Epithelial cell of prostate (primary cell): ENCODE data around the gene XRCC2.
"Not testable (repeated sequence)": the region's sequence is repeated elsewhere in the genome, so short reads cannot be mapped to it uniquely, and the experiment has no call there.

Experiments used
- DNase-seq: peaks from one replicate; pipeline ENCODE4 v3.0.0-alpha.2; 2011; ENCODE audit warnings: low read depth, low spot score
- H3K27ac ChIP-seq: fragments of 450-650 bp; 2 replicates; pipeline ENCODE4 v1.5.1; 2017; ENCODE audit warnings: mild to moderate bottlenecking

Gene XRCC2

DNA sequence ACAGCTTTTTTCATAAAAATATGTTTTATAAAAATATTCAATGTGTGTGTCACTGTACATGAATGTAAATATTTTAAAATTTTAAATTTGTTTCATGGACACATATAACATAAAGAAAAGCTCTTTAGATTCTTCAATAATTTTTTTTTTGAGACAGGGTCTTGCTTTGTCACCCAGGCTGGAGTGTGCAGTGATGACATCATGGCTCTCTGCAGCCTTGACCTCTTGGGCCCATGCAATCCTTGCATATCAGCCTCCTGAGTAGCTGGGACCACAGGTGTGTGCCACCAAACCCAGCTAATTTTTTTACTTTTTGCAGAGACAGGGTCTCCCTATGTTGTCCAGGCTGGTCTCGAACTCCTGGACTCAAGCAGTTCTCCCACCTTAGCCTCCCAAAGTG lies 9.9 kb downstream of the XRCC2 start:
- H3K27ac ChIP-seq: no peak overlapping the region

DNA sequence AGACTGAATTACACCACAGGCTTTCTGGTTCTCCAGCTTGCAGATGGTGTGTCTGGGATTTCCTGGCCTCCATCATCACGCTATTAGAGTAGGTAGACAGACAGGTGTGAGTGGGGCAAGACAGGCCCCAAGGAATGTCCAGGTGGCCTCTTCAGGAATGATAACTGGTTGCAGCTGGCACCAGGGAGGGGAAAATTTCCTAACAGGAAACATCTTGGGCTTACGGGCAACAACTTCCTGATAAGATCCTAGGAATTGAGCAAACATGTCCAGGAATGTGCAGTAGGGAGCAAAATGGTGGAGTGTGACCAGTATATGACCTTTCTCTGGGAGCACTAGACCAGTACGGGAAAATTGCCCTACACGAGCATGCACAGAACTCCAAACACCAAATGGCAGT lies 11.3 kb downstream of the XRCC2 start:
- no peak overlapping the region for H3K27ac ChIP-seq
- no peak for DNase-seq

More for the DNA sequence above, 9.9 kb downstream of the XRCC2 start:
- DNase-seq: no peak

DNA sequence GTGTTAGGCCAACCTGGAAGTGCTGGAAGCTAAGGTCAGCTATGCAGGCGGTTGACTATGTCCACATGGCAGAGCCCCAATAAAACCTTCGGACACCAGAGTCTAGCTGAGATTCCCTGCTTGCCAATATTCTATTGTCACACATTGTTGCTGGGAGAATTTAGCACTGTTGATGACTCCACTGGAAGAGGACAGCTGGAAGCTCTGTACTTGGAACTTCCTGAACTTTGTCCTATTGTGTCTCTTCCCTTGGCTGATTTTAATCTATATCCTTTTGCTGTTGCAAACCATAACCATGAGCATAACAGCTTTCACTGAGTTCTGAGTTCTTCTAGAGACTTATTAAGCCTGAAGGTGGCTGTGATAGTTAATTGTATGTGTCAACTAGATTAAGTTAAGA lies 12.0 kb downstream of the XRCC2 start:
- no peak overlapping the region for H3K27ac ChIP-seq
- no peak for DNase-seq

DNA sequence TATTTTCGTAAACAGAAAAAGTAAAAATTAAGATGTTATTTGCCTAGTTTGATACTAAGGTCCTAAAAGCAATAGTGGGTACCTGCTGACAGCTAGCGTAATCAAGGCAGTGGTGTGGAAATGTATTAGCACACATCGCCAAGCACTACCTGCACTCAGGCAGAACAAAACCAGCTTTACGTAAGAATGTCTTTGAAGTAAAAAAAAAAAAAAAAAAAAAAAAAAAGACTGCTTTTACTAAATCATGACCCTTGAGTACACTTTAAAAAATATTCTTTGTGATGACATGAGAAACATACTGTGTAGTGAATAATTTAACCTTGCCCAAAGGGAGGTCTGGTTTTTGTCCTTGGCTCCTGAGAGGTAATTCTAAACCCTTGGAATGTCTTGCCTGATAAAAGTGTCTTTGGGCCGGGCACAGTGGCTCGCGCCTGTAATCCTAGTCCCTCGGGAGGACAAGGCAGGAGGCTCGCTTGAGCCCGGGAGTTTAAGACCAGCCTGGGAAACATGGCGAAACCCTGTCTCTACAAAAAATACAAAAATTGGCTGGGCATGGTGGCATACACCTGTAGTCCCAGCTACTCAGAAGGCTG lies 12.7 kb downstream of the XRCC2 start:
- H3K27ac ChIP-seq: no peak overlapping the region
- DNase-seq: no peak

DNA sequence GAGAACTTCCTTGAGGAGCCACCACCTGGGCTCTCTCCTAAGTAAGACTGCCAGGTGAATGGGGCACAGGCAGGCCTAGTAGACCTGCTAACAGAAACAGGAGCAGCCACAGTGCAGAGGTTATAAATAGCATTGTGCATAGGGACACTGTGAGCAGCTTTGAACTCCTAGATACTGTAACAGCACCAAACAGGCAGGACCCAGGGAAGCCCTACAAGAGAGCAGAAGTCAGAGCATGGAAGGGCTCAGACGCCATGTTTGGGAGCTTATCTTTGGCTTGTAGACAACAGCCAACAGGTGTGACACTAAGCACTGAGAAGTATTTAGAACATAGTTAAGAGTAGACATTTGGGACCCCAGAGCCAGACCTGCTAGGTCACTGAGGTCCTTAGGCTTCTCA lies 14.5 kb downstream of the XRCC2 start:
- H3K27ac ChIP-seq: no peak overlapping the region
- no peak for DNase-seq

DNA sequence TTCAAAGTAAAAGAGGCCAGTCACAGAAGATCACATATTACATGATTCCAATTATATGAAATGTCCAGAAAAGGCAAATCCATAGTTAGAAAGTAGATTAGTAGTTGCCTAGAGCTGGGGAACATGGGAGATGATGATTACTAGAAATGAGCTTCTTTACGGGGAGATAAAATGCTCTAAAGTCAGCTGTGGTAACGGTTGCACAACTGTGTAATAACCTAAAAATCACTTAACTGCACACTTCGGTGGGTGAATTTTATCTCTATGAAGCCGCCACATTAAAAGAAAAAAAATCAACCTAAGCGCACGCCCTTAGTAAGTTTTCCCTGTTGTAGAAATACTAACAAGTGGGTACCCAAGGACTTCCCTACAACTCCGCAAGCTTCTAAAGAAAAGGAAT lies 15.9 kb downstream of the XRCC2 start:
- no peak overlapping the region for H3K27ac ChIP-seq
- DNase-seq: no peak

DNA sequence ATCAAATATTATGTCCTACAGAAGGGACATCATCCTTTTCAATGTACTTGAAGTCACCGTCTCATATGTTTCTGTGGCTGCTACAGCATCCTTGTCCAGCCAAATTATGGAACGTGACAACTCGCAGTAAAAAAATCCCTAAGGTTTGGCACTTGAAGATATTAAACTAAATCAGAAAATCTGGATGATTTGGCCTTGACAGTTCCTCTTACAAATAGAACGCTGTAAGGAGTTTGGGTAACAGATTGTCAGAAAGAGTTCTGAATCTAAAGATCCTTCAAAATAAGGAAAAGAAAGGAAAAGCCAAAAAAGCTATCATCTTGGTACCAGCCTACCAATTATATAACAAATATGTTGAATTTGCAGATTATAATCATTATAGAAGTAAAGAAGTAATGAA lies 21.0 kb downstream of the XRCC2 start:
- H3K27ac ChIP-seq: no peak overlapping the region
- no peak for DNase-seq

DNA sequence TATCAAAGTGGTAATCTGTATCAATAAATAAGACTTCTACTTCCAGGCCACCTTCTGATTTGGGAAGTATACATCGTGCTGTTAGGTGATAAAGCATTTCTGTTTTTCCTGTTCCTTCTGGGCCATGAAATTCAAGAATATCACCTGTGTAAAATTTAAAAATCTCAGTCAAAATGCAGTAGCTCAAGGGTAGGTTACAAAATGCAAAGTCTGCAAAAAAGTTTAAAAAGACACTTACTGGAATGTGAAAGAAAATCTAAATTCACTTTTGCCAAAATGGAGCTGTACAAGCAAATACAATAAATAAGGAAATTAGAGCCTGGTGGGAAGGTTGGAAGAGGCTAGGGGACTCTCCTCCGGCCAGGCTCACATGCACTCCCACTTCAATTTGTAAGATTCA lies 26.7 kb downstream of the XRCC2 start:
- no peak for DNase-seq
- H3K27ac ChIP-seq: no peak overlapping the region

DNA sequence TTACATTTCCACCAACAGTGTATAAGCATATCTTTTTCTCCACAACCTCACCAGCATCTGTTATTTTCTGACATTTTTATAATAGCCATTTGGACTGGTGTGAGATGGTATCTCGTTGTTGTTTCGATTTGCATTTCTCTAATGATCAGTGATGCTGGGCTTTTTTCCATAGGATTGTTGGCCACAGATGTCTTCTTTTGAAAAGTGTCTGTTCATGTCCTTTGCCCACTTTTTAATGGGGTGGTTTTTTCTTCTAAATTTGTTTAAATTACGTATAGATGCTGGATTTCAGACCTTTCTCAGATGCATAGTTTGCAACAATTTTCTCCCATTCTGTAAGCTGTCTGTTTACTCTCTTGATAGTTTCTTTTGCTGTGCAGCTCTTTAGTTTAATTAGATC lies 28.9 kb downstream of the XRCC2 start:
- no peak overlapping the region for H3K27ac ChIP-seq
- no peak for DNase-seq

DNA sequence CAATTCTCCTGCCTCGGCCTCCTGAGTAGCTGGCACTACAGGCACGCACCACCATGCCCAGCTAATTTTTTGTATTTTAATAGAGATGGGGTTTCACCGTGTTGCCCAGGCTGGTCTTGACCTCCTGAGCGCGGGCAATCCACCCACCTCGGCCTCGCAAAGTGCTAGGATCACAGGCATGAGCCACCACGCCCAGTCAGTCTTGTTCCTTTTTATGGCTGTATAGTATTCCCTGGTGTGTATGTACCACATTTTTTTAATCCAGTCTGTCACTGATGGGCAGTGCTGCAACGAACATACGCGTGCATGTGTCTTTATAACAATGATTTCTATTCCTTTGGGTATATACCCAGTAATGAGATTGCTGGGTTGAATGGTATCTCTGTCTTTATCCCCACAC lies 29.4 kb downstream of the XRCC2 start:
- DNase-seq, H3K27ac ChIP-seq: not testable (repeated sequence)

DNA sequence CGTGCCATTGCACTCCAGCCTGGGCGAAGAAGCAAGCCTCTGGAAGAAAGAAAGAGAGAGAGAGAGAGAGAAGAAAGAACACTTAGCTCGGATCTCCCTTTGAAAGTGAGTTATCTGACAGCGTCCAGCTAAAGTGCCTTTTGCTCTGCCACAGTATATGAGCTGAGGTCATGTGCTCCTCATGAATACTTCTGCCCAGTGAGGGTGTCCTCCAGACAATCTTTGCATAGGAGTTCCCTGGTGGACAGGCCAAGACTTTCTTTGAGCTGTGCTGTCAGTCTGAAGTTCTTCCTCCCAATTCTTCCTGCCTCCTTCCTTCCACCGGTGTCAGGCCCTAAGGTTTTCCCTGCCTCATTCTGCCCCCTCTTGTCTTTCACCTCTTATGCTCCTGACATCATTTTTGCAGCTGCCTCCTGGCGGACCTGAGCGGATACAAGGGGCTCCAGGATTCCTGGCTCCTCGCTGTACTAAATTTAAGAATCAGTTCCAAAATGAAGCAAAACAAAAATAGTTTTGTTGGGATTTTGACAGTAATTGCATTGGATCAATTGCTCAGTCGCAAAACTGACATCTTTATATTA lies 31.9 kb downstream of the XRCC2 start:
- no peak for DNase-seq
- no peak overlapping the region for H3K27ac ChIP-seq

DNA sequence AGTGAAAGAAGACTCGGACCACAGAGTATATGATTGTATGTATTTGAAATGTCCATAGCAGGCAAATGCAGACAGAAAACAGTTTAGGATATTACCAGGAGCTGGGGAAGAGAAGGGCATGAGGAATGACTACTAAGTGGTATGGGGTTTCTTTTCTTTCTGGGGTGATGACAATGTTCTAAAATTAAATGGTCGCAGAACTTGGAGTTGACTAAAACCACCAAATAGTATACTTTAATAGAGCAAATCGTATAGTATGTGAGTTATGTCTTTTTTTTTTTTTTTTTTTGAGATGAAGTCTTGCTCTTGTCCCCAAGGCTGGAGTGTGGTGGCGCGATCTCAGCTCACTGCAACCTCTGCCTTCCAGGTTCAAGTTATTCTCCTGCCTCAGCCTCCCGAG lies 34.6 kb downstream of the XRCC2 start:
- no peak for DNase-seq
- no peak overlapping the region for H3K27ac ChIP-seq

DNA sequence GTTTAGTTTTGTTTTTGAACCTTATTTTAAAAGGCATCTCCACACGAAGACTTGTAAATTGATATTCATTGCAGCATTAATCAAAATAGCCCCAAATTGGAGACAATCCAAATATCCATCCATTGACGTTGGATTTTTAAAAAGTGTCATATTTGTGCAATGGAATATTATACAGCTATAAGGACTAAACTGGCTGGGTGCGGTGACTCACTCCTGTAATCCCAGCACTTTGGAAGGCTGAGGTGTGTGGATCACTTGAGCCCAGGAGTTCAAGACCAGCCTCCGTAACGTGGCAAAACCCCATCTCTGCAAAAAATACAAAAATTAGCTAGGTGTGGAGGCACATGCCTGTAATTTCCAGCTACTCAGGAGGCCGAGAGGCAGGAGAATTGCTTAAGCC lies 35.1 kb downstream of the XRCC2 start:
- no peak for DNase-seq
- no peak overlapping the region for H3K27ac ChIP-seq

DNA sequence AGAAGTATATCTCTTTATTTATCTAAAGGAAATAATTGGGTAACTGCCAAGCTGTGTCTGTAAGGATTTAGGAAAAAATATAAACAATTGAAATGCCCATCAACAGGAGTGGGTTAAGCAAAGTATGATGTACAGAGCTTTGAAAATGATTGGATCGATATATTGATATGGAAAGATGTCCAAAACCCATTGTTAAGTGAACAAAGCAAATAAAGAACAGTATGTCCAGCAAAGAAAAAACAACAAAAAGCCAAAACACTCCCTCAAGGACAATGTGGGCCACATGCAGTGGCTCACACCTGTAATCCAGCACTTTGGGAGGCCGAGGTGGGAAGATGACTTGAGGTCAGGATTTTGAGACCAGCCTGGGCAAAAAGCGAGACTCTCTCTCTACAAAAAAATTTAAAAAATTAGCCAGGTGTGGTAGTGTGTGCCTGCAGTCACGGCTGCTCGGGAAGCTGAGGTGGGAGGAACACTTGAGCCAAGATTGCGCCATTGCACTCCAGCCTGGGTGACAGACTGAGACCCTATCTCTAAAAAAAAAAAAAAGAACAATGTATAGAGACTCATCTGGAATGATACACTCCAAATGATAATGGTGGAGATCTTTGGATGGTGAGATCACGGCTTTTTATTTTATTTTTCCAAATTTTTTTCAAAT lies 37.9 kb downstream of the XRCC2 start:
- DNase-seq: no peak
- no peak overlapping the region for H3K27ac ChIP-seq

DNA sequence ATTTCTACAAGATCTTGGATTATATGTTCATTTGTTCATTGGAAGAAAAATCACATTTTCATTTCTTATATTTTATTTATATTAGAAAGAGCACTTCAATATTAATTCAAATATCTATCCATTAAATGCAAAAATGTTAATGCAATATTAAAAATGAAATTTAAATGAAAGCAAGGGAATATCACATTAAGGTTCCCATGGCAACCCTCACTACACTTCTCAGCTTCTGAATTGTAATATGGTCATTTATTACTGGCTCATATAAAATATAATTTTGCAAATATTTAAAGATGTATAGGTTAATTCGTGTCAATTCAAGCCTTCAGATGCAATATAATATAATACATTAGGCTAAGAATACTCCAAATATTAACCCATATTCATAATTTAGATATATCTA lies 38.8 kb downstream of the XRCC2 start:
- no peak for DNase-seq

DNA sequence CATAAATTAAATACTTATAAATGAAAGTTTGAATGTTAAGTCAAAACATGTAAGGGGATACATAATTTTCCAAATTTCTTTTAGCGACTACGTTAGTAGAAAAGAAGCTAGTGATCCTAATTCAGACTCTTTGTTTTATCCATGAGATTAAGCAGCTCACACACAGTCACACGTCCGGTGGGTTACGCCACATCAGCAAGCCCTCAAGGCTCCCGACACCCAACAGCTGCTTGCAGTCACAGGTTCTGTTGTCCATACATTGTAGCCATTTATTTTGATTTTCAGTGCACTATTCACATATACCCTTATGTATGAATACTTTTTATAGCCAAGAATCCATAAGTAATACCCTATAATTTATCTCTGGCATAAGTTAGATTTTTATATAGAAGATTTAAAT lies 39.5 kb downstream of the XRCC2 start:
- no peak overlapping the region for H3K27ac ChIP-seq
- no peak for DNase-seq

More for the DNA sequence above, 38.8 kb downstream of the XRCC2 start:
- H3K27ac ChIP-seq: no peak overlapping the region

DNA sequence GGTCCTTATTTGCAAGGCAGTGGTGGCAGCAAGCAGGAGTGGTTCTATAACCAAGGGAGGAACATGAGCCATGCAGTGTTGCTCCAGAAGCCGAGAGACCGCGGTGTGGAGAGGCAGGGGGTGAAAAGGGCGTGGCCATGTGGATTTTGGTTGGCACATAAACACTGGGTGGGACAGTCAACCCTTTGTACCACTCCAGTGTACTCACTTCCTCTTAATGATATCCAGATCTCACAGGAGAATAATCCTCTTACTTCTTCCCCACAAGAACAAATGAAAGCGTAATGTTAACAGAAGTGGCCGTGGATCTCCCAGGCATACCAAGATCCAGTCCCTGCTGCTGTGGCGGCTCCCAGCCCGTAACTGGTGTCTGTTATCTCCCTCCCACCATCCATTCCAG lies 42.4 kb downstream of the XRCC2 start:
- H3K27ac ChIP-seq: no peak overlapping the region
- DNase-seq: no peak

DNA sequence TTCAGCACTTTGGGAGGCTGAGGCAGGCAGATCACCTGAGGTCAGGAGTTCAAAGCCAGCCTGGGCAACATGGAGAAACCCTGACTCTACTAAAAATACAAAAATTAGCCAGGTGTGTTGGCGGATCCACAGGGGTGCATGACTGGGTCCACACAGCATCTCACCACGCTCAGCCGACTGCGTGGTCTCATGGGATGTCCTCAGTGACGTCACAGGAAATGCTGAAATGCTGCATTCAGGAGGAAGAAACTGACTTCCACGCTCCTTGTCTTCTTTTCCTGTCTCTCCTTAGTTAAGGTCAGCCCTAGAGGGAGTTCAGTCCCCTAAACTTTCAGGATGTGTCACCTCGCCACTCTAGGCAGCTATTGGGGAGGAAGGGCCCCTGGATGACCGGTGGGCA lies 42.9 kb downstream of the XRCC2 start:
- DNase-seq: no peak
- H3K27ac ChIP-seq: no peak overlapping the region

DNA sequence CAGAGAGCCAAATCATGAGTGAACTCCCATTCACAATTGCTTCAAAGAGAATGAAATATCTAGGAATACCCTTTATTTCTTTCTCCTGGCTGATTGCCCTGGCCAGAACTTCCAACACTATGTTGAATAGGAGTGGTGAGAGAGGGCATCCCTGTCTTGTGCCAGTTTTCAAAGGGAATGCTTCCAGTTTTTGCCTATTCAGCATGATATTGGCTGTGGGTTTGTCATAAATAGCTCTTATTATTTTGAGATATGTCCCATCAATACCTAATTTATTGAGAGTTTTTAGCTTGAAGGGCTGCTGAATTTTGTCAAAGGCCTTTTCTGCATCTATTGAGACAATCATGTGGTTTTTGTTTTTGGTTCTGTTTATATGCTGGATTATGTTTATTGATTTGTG lies 47.2 kb downstream of the XRCC2 start:
- not testable (repeated sequence) for DNase-seq, H3K27ac ChIP-seq

DNA sequence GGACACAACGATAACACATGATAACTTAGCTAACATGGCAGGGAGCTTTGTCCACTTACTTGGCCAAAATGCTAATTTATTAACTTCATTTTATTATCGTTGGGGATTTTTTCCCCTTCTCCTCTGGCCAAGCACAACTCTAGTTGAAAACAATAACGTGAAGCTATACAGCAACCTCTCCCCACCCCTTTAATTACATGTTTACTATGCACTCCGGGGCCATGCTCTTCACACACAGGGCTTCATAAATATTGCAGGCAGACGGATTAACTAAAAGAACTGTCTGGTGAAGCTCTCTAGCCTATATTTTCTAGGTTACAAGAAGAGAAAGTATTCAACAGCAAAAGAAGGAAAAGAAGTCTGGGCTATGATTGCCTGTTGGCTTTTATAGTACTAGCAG lies 51.7 kb downstream of the XRCC2 start:
- DNase-seq: no peak
- H3K27ac ChIP-seq: no peak overlapping the region

DNA sequence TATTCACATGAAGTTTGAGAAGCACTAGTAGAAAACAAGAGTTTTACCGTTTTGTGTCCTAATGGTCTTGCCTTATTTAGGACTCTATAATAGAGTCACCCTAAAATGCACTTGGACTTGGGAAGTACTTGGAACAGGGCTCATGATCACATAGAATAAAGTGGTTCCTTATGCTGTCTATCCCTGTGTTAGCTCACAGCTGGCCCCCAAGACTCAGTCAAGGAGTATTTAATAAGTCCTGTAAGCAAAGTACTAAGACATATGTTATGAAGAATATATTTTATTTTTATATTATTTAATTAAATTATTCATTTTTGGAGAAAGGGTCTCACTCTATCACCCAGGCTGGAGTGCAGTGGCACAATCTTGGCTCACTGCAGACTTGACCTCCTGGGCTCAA lies 54.5 kb downstream of the XRCC2 start:
- DNase-seq: no peak
- no peak overlapping the region for H3K27ac ChIP-seq
